ENCODE measurements around the gene SFPQ.
"Not testable (repeated sequence)": the region's sequence is repeated elsewhere in the genome, so short reads cannot be mapped to it uniquely, and the experiment has no call there.

The SFPQ gene

GRCh38 chr1:35192853-35193664, at the start of gene SFPQ:
TSS of gene SFPQ (minus strand) at chr1:35193145. CDS start at chr1:35193049, 96 bp downstream.
- DNase-seq = peak; percentile 99

- not testable (repeated sequence) for DNase-seq
Measured at GRCh38 chr1:35236772-35237171, 43.8 kb upstream of the SFPQ start.

GRCh38 chr1:35231287-35231686, 38.3 kb upstream of the SFPQ start:
- DNase-seq = no peak

GRCh38 chr1:35229587-35230360, 36.8 kb upstream of the SFPQ start:
- DNase-seq = no peak

GRCh38 chr1:35226546-35226945, 33.6 kb upstream of the SFPQ start:
- no peak for DNase-seq

GRCh38 chr1:35223084-35223630, 30.2 kb upstream of the SFPQ start:
- DNase-seq = no peak

GRCh38 chr1:35222322-35223083, 29.6 kb upstream of the SFPQ start:
- no peak for DNase-seq

GRCh38 chr1:35220976-35221375, 28.0 kb upstream of the SFPQ start:
- peak; percentile 20 for DNase-seq

GRCh38 chr1:35215346-35215745, 22.4 kb upstream of the SFPQ start:
- DNase-seq = no peak

- no peak for DNase-seq
Measured at GRCh38 chr1:35211120-35211414, 18.1 kb upstream of the SFPQ start.

GRCh38 chr1:35210321-35211119, 17.6 kb upstream of the SFPQ start:
- no peak for DNase-seq

- no peak for DNase-seq
Measured at GRCh38 chr1:35203295-35203694, 10.3 kb upstream of the SFPQ start.

GRCh38 chr1:35202048-35202719, 9.2 kb upstream of the SFPQ start:
- DNase-seq = peak; percentile 84

GRCh38 chr1:35201631-35202030, 8.7 kb upstream of the SFPQ start:
- no peak for DNase-seq

GRCh38 chr1:35192056-35192852, 691 bp downstream of the SFPQ start:
- DNase-seq = peak; percentile 67

GRCh38 chr1:35191429-35192055, 1.4 kb downstream of the SFPQ start:
- no peak for DNase-seq

- no peak for DNase-seq
Measured at GRCh38 chr1:35190784-35191183, 2.2 kb downstream of the SFPQ start.

- no peak for DNase-seq
Measured at GRCh38 chr1:35188578-35189392, 4.2 kb downstream of the SFPQ start.

- DNase-seq = no peak
Measured at GRCh38 chr1:35187816-35188342, 5.1 kb downstream of the SFPQ start.

All from NCI-H2171 treated with DMSO at 0.1 percent for 48 hours (cell line).